GM12801 (cell line): ENCODE results near the gene PTPRN2.

ENCODE experiments used
- TF ChIP-seq, protein P1 (sequence below): IDR thresholded peaks from one replicate; pipeline ENCODE4 v1.5.1; 2011; ENCODE audit warnings: control low read depth; ENCODE audit not compliant: insufficient read length; ENCODE audit errors: extremely low read depth

The PTPRN2 gene

GRCh38 chr7:158024351-158024715 lies 563.3 kb downstream of the PTPRN2 start:
- TF ChIP-seq, protein P1, sequence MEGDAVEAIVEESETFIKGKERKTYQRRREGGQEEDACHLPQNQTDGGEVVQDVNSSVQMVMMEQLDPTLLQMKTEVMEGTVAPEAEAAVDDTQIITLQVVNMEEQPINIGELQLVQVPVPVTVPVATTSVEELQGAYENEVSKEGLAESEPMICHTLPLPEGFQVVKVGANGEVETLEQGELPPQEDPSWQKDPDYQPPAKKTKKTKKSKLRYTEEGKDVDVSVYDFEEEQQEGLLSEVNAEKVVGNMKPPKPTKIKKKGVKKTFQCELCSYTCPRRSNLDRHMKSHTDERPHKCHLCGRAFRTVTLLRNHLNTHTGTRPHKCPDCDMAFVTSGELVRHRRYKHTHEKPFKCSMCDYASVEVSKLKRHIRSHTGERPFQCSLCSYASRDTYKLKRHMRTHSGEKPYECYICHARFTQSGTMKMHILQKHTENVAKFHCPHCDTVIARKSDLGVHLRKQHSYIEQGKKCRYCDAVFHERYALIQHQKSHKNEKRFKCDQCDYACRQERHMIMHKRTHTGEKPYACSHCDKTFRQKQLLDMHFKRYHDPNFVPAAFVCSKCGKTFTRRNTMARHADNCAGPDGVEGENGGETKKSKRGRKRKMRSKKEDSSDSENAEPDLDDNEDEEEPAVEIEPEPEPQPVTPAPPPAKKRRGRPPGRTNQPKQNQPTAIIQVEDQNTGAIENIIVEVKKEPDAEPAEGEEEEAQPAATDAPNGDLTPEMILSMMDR, result no peak

DNA sequence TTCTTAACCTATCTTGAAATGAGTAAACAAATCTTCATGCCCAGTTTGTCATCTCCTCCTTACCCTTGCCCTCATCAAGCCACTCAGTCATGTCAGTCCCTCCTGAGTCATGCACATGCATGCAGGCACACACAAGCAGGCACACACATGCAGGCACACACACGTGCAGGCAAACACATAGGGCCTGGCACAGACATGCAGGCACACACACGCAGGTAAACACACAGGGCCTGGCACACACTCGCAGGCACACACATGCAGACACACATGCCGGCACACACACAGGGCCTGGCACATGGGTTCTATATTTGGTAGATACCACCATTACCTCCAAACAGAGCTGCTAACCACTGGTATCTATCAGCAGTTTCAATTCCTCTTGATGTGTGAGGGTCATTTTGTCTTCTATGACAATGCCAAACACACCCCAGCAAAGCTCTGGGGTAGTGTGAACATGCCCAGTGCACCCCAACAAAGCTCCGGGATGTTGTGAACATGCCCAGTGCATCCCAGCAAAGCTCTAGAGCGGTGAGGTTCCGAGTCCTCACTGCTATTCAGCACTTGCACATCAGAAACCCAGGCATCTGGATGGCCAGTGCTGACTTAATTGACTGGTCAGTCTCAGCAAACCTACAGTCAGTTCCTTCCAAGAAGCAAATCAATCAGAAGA lies 563.8 kb downstream of the PTPRN2 start:
- TF ChIP-seq, protein P1, result no peak

DNA sequence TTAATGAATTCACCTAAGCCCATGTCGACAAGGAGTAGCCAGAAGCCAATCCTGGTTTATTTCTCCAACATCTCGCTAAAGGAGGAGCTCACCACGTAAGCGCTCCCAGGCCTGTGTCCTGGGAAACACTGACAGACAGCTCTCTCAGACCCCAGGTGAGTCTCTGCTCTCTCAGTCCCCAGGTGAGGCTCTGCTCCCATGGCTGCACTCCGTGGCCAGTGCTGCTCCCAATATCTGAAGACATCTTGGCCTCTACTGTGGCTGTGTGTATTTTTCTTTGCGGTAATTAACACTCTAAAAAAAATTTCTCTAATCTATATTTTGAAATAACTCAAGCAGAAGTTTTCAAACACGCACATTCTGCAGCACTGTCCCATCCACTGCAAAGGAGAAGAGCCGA lies 564.5 kb downstream of the PTPRN2 start:
- TF ChIP-seq, protein P1, result no peak

DNA sequence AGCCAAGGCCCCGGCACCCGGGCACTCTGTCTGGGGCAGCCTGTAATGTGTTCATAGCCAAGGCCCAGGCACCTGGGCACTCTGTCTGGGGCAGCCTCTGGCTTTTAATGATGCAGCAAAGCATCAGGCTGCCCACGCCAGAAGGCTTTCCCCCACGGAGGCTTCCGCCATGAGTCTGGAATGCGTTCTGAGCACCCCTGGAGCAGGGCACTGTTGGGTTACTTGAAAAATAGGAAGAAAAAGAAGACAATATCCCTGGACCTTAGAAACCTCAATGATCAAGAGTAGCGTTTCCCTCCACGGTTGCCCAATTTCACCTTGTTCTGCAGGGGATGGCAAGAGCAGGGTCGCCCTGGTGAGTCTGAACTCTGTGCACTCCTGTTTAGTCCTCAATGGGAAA lies 565.0 kb downstream of the PTPRN2 start:
- TF ChIP-seq, protein P1, result no peak

DNA sequence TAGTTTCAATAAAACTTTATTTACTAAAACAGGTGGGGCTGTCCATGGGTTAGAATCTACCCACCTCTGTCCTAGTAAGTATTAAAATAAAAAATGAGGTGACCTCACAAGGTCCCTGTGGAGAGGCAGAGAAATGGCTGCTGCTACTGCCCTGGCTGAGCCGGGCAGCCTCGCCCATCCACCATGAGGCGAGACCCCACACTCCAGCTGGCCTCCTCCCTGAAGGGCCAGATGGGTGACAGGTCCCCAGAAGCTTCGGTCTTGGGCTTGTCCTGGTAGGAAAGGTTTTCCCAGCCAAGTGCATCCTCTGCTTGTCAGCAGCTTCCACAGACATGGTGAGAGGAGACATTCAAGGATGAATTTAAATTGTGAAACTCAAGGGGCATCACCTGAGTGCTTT lies 565.8 kb downstream of the PTPRN2 start:
- TF ChIP-seq, protein P1, result no peak

- TF ChIP-seq, protein P1, result no peak
These were observed 566.9 kb downstream of the PTPRN2 start for GRCh38 chr7:158020706-158021095.

DNA sequence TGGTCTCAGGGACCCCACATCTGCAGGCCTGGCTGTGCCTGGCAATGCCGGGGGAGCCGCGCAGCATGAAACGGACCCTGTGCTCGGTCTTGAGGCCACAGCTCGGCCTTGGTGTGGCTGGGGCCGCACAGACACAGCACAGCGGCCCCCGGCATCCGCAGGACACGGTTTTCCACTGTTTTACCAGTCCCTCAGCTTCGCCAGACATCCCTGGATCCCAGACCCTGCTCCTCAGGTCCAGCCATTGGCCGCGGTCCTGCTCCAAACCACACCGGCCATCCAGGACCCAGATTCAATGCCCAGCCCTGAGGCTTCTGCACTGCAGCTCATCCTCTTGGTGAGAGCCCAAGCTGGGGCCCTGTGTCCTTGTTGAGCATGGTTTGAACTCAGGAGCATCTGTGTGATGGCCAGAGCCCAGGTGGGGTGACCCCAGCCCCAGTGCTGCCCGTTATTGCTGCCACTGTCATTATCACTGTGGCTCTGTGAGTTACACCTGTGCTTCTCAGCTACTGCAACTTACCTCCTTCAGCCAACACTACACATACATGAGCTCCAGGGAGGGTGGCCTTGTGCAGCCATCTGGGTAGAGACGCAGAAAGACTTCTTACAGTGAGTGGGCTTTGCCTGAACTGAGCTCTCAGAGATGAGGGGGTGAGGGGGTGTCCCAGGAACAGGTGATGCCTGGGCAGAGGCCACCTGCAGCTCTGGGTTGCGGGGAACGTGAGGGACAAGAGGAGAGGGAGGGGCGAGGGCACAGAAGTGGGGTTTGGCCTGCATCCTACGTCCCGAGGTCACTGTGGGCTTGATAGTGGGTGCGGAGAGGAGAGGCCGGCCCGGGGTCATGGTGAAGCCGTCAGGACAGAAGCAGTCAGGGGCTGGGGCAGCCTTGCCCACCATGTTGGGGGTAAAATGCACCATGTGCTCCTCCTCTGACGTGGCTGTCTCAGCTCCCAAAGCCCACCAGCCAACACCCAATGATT lies 567.6 kb downstream of the PTPRN2 start:
- TF ChIP-seq, protein P1, result no peak
